Stimulated activated CD4-positive, alpha-beta T cell treated with anti-CD3 and anti-CD28 coated beads, Interleukin-1b, Interleukin-23, amount 100 ng/mL, for 48 hours (primary cell): ENCODE results near the gene NCKAP5L.
"Not testable (repeated sequence)": the region's sequence is repeated elsewhere in the genome, so short reads cannot be mapped to it uniquely, and the experiment has no call there.

Source experiments
- DNase-seq: peaks from one replicate; pipeline ENCODE4 v3.0.0-alpha.2; 2020

Gene NCKAP5L, protein sequence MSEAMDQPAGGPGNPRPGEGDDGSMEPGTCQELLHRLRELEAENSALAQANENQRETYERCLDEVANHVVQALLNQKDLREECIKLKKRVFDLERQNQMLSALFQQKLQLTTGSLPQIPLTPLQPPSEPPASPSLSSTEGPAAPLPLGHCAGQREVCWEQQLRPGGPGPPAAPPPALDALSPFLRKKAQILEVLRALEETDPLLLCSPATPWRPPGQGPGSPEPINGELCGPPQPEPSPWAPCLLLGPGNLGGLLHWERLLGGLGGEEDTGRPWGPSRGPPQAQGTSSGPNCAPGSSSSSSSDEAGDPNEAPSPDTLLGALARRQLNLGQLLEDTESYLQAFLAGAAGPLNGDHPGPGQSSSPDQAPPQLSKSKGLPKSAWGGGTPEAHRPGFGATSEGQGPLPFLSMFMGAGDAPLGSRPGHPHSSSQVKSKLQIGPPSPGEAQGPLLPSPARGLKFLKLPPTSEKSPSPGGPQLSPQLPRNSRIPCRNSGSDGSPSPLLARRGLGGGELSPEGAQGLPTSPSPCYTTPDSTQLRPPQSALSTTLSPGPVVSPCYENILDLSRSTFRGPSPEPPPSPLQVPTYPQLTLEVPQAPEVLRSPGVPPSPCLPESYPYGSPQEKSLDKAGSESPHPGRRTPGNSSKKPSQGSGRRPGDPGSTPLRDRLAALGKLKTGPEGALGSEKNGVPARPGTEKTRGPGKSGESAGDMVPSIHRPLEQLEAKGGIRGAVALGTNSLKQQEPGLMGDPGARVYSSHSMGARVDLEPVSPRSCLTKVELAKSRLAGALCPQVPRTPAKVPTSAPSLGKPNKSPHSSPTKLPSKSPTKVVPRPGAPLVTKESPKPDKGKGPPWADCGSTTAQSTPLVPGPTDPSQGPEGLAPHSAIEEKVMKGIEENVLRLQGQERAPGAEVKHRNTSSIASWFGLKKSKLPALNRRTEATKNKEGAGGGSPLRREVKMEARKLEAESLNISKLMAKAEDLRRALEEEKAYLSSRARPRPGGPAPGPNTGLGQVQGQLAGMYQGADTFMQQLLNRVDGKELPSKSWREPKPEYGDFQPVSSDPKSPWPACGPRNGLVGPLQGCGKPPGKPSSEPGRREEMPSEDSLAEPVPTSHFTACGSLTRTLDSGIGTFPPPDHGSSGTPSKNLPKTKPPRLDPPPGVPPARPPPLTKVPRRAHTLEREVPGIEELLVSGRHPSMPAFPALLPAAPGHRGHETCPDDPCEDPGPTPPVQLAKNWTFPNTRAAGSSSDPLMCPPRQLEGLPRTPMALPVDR (N-terminal part only)

DNA sequence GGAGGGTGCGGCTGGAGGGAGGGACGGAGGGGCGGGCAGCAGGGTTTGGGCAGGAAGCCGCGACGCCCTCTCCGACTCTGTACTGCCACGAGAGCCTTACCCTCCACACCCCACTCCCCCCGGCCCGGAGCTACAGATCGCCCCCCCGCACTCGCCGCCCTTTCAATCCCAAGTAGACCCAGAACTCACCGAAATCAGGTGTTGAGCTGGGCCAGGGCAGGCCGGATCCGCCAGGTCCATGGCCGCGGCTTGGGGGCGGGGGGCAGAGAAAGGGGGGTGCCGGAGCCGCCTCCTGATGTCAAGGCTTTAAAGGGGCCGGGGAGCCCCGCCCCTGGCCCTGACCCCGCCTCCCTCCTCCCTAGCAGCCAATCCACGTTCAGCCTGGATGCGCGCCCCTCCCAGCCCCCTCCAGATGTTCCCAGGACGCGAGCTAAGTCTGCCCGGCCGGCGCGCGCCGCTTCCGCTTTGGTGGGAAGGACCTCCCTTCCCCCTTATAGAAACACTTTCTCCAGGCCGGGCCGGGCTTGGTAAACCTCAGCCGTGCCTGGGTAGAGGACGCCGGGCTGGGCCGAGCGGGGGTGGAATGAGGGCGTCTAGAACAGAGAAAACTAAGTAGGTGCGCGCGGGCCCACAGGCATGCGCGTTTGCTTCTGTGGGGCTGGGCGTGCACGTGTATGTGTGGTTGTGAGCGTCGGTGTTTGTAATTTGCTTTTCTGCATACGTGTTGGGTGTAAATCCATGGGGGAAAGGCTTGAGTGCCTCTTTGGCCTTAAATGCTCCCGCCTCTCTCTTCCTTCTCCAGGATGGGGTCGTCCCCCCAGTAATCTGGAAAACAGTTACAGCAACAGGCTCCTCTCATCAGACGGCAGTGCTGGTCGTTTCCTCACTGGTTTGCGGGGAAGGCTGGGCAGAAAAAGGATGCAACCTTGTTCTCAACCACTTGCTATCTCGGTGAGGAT is at the start of gene NCKAP5L:
Gene NCKAP5L, minus strand, starts transcription at position 281 of the 959 bp plus-strand sequence. CDS start 24,369 bp downstream, outside the sequence.
- DNase-seq: peak; percentile 93

DNA sequence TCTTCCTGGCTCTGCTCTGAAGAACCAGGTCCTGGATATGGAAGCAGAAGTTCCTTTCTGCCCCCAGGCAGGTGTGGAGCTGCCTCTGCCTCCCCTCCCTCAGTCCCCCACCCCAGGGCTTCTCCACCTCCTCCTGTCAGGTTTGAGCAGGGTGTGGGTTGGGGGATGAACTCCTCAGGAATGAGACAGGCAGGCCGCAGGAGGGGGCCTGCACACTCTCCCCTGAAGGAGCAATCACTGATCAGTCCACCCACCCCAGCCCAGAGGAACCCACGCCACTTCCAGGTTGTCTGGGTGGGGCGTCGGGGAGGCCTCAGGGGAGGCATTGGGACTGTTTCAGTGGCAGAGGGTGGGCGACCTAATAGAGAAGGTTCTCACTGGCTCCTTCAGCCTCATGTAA is 48.9 kb upstream of the NCKAP5L start:
- no peak for DNase-seq

DNA sequence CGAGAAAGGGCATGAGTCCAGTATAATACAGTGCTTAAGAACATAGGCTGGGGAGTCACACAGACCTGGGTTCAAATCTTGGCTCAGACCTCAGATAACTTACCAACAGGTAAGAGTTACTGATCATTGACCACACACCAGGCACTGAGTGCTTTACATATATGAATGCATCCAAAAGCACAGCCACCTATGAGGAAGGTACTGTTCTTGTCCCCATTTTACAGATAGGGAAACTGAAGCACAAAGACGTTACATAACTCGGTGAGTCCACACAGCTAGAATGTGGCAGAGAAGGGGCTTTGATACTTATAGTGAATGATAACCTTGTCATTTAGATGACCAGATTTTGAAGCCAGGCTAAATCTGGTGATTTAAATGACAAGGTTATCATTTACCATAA is 47.9 kb upstream of the NCKAP5L start:
- no peak for DNase-seq

DNA sequence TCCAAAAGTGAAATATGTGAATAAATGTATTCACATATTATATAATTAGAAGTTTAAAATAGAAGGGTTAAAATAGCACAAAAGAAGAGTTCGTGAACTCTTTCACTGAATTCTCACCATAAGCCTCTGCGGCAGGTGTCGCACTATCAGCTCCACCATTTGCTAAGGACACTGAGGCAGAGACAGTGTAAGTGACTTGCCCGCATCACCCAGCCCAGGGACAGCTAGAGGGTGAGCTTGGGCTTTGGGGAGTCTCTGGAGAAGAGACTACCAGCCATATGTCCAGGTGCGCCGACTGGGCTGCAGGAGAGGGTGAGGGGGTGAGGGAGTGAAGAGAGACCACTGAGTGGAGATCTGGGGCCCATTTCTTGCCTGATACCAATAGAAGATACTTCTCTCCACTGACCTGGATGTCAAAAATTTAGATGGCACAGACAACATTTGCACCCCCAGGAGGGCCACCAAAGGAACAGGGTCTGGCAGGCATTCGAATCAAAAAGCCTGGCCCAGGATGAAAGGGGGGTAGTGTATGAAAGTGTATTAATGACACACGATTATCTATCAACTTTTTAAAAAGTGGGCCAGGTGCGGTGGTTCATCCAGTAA is 47.0 kb upstream of the NCKAP5L start:
- DNase-seq: no peak

DNA sequence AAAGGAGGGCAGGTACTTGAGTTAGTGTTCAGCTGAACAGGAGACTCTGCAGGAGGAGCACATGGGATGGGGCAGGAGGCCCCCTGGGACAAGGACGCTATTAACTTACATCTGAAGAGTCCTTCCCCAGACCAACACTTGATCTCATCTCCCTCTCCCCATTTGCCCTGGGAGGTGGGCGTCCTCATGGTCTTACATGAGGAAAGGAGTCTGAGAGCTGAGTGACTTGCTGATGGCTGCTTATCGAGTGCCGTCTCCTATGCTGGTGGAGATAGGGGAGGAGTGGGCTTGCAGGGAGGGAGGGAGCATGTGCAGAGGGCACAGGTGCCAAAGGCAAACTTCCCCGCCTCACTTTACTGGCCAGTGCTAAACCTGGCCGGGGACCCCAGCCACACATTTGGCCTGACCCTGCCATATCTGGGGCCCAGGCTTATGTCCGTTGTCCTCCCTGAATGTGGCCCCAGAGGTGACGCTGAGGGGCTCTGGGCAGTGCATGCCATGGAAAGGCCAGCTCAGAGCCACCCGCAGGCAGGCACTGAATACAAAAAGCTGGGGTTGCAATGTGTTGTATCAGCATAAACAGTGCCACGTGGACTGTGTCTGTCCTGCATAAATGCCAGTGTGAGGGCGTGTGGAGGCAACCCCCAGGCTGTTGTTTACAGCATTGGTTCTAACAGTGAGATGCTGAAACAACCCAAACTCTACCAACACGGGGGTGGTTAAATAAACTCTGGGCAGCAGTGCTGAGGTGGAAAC is 46.1 kb upstream of the NCKAP5L start:
- DNase-seq: no peak

DNA sequence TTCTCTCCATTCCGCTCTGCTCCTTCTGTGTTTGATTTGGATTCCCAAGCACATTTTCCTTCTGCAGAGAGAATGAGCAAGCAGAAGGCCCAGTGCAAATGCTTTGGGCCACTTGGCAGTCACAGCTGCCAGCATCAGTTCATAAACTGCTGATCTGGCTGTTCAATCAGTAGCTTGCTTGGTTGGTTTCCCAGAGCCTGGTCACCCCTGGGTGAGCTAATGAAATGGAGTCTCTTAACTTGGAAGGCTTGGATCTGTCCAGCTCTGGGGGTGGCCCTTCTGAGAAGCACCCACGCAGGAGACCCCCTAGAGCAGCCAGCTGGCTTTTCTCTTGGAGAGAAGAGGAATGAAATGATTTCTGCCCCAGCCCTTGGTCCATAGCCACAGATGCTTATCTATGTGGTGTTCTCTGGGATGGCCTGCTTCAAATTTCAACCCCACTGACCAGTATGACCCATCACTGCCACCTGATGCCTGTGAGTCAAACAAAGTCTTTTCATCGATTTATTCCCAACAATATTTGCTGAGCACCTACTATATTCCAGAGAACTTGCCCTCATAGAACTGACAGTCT is 45.2 kb upstream of the NCKAP5L start:
- DNase-seq: no peak

DNA sequence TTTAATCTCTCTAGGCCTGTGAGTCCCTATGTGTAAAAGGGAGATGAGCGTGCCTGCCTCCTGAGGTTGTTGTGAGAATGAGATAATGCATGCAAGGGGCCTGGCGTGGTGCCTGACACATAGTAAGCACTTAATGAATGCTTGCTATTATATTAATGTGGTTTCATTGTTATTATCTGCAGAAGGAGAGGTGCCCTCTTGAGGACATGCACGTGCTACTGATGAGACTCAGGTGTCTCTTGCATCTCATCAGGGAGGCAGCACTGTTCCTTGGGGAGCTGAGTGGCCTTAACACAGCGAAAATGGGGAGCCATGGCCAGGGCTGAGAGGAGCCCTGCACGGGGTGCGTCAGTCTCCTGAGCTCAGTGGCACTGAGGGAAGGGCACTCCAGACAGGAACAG is 44.6 kb upstream of the NCKAP5L start:
- DNase-seq: no peak

DNA sequence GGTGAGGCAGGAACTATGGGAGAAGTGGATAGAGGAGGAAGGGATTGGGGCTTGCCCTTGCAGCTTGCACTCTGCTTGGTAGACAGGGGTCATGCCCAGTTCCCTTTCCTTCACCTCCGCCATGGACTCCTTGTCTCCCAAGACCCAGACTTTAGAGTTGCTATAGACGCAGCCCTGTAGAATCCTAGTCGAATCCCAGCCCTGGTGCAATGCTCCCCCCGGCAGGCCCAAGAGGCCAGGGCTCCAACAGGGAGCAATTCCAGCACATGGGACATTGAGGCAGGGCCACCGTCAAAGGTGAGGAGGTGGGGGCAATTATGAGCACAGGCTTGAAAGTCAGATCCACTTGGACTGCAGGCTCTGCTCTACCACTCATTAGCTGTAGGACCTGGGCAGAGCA is 44.2 kb upstream of the NCKAP5L start:
- no peak for DNase-seq

DNA sequence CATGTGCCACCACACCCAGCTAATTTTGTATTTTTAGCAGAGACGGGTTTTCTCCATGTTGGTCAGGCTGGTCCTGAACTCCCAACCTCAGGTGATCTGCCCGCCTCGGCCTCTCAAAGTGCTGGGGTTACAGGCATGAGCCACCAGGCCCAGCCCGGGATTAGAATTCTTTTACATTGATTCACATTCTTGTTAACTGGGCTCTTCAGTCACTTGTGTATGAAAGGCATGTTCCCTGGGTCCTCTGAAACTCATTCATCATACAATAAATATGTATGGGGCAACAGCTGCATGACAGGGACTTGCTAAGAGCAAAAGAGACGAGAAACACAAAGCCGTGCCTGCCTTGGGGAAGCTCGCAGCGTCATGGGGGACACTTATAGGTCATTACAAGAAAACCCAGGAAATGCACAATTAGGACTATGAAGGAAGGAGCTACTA is 43.6 kb upstream of the NCKAP5L start:
- DNase-seq: not testable (repeated sequence)

DNA sequence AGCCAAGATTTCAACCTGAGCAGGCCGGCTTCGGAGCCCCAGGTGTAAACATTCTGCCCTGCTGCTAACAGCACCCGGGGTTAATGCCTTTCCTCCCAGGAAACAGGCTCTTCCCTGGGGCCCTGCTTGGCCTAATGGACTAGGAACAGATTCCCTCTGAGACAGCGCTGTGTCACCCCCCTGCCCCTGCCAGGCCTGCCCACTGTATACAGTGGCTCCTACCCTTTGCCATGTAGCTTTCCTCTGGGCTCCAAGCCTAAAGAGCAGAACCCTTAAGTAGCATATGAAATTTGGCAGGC is 43.0 kb upstream of the NCKAP5L start:
- no peak for DNase-seq

DNA sequence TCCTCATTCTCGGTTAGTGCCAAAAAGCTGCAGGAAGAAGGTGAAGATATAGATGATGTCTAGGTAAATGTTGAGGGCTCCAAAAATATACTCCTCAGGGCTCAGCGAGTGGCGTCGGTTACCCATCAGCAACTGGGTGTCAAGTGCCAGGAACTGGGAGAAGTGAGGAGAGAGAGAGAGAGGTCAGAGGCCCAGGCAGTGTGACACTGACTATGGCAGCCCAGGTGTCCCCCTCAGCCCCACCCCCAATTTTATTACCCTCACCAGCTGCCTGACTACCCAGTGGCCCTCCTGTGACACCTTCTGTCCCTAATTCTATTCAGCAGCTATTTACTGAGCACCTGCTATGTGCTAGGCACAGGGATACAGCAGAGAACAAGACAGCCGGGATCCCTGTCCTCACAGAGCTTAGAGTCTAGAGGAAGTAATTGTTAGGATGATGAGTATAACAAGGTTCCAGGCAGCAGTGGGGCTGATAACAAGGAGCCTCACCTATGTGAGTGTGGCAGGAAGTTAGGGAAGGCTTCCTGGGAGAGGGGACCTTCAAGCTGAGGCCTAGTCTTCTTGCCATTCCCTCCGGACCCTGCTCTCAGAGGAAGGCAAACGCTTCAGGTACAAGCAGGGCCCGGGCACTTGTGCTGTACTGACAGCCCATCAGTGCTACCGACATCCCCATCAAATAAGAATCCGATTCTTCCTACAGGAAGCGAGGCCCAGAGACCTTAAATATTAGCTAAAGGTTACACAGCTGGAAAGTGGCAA is 42.5 kb upstream of the NCKAP5L start:
- DNase-seq: no peak

DNA sequence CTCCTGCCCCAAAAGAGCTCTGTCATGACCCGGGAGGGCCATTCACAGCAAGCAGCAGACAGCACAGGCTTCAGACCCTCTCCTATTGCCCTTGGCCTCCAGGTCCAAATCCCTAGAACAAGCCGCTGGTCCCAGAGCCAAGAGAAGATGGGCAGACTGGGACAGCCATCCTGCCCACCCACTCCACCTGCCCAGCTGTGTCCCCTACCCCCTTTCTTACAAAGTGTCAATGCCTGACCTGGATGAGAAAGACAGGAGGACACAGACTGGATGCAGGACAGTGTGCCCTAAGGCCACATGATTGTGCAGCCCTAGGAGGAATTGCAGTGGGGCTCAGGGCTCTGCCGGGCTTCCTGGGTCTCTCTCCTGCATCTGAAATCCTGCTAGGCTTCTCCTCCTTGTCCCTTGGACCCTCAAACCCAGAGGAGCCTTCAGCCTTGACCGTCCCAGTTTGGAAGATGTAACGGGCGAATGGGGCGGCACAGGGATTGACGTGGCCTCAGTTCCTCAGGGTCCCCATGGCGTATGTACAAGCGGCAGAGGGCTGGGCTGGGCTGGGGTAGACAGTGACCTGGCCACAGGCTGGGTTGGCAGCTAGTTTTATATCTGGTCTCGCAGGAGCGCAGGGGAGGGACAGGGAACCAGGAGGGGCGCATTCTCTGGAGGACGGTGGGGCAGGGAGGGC is 41.7 kb upstream of the NCKAP5L start:
- no peak for DNase-seq

DNA sequence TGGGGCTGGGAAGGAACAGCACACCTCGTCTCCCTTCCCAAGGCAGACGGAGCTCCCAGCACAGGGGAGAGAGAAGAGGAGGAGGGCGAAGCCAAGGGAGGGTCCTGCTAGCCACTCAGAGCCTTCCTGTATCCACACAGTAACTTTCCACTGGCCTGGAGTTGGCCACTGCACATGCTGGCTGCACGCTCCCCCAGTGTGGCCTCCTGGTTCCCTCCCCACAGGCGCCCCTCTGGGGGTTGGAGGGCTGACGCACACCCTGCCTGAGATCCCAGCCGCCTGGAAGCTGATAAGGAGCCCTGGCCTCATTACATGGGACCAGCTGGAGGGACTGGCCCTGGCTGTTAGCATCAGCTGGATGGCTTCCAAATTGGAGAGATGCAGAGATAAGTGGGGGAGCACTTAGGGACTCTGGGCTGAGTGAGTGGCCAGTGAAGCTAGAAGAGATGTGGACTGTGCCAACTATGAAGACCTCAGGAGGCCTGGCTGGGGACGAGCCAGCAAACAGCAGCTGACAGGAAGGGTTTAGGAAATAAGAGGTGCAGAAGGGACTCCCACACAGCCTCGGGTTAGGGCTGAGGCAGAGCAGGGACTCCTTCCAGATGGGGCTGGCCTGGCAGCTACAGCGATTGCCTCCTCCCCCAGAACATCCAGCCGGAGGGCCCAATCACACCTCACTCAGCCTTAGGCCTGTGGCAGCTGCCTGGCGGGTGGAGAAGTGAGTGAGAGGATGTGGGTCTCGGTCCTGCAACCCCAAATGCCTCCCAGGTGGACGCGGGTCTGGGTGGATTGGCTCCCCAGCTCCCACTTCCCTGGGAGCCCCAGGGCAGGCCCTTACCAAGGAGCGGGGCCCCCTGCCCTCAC is 41.0 kb upstream of the NCKAP5L start:
- no peak for DNase-seq

DNA sequence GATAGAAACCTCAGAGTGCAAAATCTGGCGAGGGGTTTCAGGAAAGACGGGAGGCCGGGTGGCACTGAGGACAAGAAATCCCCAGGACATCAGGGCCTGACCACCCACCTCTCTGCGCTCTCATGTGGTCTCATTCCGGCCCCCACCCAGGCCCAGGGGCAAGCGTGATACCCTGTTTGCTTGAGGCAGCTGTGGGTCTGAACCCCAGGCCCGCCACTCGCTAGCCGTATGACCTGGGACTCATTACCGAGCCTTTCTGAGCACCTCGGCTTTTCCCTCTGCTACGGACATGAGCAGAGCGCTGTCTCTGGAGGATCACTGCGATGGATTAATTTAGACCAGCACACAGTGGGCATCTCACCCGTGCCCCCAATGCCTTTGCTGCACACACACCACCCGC is 40.2 kb upstream of the NCKAP5L start:
- DNase-seq: no peak

DNA sequence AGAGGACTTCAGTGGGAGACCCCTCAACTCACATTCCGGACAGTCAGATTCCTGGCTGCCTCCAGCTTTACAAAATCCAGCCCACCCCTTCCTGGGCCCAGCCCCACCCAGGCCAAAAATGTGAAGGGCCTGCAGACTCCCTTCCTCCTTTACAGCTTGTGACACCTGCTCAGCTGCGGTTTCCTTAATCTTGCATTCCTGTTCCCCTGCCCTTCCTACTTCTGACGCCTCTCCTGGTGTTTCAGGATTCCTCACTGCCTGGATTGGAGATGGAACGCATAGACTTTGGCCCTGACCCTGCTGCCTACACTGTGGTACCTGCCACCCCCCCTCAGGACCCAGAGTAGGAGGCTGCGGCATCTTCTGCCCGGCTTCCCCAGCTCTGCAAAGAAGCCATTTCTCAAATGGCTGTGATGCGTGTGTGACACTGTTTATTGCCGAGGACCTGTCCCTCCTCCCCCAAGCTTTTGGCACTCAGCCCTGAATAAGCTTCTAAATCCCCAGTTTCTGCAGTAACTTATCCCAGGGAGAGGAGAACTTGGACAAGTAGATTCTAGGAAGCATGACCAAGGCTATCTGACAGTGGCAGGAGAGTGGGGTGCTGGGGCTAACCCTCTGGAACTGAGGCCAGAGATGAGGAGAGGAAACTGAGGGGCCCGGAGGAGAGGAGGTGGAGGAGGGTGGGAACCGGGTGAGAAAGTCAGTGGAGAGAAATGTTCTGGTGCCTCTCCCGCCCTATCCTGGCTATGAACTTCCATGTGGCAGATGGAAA is 39.5 kb upstream of the NCKAP5L start:
- DNase-seq: no peak

DNA sequence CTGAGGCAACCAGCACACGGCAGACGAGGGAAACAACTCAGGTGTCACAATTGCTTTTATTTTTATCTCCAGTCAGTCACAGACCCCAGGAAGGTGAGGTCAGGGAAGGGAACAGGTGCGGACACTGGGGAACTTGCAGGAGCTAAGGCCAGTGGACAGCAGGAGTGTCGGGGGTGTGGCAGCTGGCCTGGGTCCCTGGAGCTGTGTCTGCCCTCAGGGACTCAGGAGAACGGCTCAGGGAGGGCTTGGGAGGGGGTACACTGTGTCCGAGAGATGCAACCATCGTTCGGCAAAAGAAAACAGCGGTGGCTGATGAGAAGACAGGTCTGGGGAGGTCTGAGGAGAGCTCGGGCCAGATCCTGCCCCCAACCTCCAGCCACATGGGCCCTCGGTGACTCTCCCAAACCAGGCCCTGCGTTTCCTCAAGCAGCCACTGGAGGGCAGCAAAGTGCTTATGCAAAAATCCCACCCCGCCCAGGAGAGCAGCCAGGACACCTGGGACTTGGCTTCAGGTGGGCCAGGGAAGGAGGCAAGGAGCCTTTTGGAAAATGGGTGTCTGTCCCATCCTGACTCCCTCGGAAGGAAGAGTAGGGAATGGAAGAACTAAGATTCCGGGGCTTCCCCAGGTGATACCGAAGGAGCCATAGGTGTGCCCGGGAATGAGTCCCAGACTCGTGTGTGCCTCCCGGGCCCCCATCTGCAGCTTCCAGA is 38.8 kb upstream of the NCKAP5L start:
- DNase-seq: peak; percentile 72

DNA sequence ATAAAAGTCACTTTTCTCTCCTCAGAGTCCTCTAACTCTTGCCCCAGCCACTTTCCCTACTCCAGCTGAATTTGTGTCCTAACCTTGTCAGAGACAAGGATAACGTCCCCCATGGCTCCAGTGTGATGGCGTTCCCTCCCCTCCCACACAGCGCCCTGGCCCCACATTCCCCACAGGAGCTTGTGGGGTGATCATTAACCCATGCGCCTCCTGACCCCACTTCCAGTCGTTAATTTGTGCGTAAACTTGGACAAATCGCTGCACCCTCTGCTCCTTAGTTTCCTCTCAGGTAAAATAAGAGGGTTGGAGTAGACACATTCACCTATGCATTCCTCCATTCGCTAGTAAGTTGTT is 37.5 kb upstream of the NCKAP5L start:
- no peak for DNase-seq
